OCI-LY3 (cell line): ENCODE results near the gene CERT1.
"Not testable (repeated sequence)": the region's sequence is repeated elsewhere in the genome, so short reads cannot be mapped to it uniquely, and the experiment has no call there.

Experiments used
- CTCF ChIP-seq: fragments of 200-600, 300-600 bp; sonication (generic); IDR thresholded peaks from 2 replicates; pipeline ENCODE4 v1.5.1; 2014; ENCODE audit warnings: antibody characterized with exemption, low read length, low read depth
- EZH2phosphoT487 ChIP-seq: fragments of 200-600 bp; shearing (Covaris generic); IDR thresholded peaks from 2 replicates; pipeline ENCODE4 v1.6.1; 2018; ENCODE audit warnings: antibody characterized with exemption, mixed run types, low read depth

- TF ChIP-seq CTCF, EZH2phosphoT487: not testable (repeated sequence)
Measured at GRCh38 chr5:75333759-75334158, 177.7 kb downstream of the CERT1 start.
